ENCODE measurements around the gene CACNA2D2.

The CACNA2D2 gene

GRCh38 chr3:50450209-50450921, 53.1 kb downstream of the CACNA2D2 start:
- Histone ChIP-seq H3K9me2 (replicated peaks; ENCODE audit: low read depth, low read length) (no peaks in the 10 kb centered on the region), H3K4me3 (ENCODE audit: low read length, poor library complexity, severe bottlenecking) (no peak overlapping the region), H3K4me1 (ENCODE audit: insufficient read depth, low read length, poor library complexity, severe bottlenecking) (no peaks in the 10 kb centered on the region), H3F3A (ENCODE audit: low read depth) (no peaks in the 10 kb centered on the region), H3K9ac (ENCODE audit: low read depth, low read length, poor library complexity, severe bottlenecking) (no peak overlapping the region), H3K4me2 (ENCODE audit: low read depth, low read length, poor library complexity, severe bottlenecking) (no peak overlapping the region), H3K36me3 (ENCODE audit: insufficient read depth, low read length) (no peaks in the 10 kb centered on the region), H3K79me2 (ENCODE audit: insufficient read depth, low read length) (no peaks in the 10 kb centered on the region), H2AFZ (ENCODE audit: low read length) (no peak overlapping the region), H3K9me3 (ENCODE audit: insufficient read depth, low read depth, low read length) (no peaks in the 10 kb centered on the region), H4K20me1 (ENCODE audit: insufficient read depth, low read length, poor library complexity, severe bottlenecking) (no peaks in the 10 kb centered on the region), H3K27me3 (ENCODE audit: insufficient read depth, low read length, poor library complexity, severe bottlenecking) (no peaks in the 10 kb centered on the region)
- TF ChIP-seq CTCF (conservative IDR thresholded peaks at IDR 0.05; ENCODE audit: low read length) (no peak), EZH2phosphoT487 (IDR thresholded peaks at IDR 0.05; ENCODE audit: borderline replicate concordance) (no peak)

- Histone ChIP-seq H3F3A (ENCODE audit: low read depth) (no peaks in the 10 kb centered on the region), H3K9ac (ENCODE audit: low read depth, low read length, poor library complexity, severe bottlenecking) (no peak overlapping the region), H3K4me2 (ENCODE audit: low read depth, low read length, poor library complexity, severe bottlenecking) (no peak overlapping the region), H3K27me3 (ENCODE audit: insufficient read depth, low read length, poor library complexity, severe bottlenecking) (no peaks in the 10 kb centered on the region), H2AFZ (ENCODE audit: low read length) (no peak overlapping the region), H3K4me1 (ENCODE audit: insufficient read depth, low read length, poor library complexity, severe bottlenecking) (no peaks in the 10 kb centered on the region), H3K4me3 (ENCODE audit: low read length, poor library complexity, severe bottlenecking) (no peak overlapping the region), H3K9me2 (replicated peaks; ENCODE audit: low read depth, low read length) (no peaks in the 10 kb centered on the region), H3K79me2 (ENCODE audit: insufficient read depth, low read length) (no peaks in the 10 kb centered on the region), H4K20me1 (ENCODE audit: insufficient read depth, low read length, poor library complexity, severe bottlenecking) (no peaks in the 10 kb centered on the region), H3K36me3 (ENCODE audit: insufficient read depth, low read length) (no peaks in the 10 kb centered on the region), H3K9me3 (ENCODE audit: insufficient read depth, low read depth, low read length) (no peaks in the 10 kb centered on the region)
- TF ChIP-seq CTCF (conservative IDR thresholded peaks at IDR 0.05; ENCODE audit: low read length) (no peak), EZH2phosphoT487 (IDR thresholded peaks at IDR 0.05; ENCODE audit: borderline replicate concordance) (no peak)
Measured at GRCh38 chr3:50448752-50449539, 54.5 kb downstream of the CACNA2D2 start.

GRCh38 chr3:50447290-50447840, 56.1 kb downstream of the CACNA2D2 start:
- Histone ChIP-seq H4K20me1 (ENCODE audit: insufficient read depth, low read length, poor library complexity, severe bottlenecking) (no peaks in the 10 kb centered on the region), H3F3A (ENCODE audit: low read depth) (no peaks in the 10 kb centered on the region), H3K4me3 (ENCODE audit: low read length, poor library complexity, severe bottlenecking) (no peak overlapping the region), H3K79me2 (ENCODE audit: insufficient read depth, low read length) (no peaks in the 10 kb centered on the region), H3K9me2 (replicated peaks; ENCODE audit: low read depth, low read length) (no peaks in the 10 kb centered on the region), H3K27me3 (ENCODE audit: insufficient read depth, low read length, poor library complexity, severe bottlenecking) (no peaks in the 10 kb centered on the region), H2AFZ (ENCODE audit: low read length) (no peak overlapping the region), H3K9ac (ENCODE audit: low read depth, low read length, poor library complexity, severe bottlenecking) (no peak overlapping the region), H3K9me3 (ENCODE audit: insufficient read depth, low read depth, low read length) (no peaks in the 10 kb centered on the region), H3K36me3 (ENCODE audit: insufficient read depth, low read length) (no peaks in the 10 kb centered on the region), H3K4me2 (ENCODE audit: low read depth, low read length, poor library complexity, severe bottlenecking) (no peak overlapping the region), H3K4me1 (ENCODE audit: insufficient read depth, low read length, poor library complexity, severe bottlenecking) (no peaks in the 10 kb centered on the region)
- TF ChIP-seq EZH2phosphoT487 (IDR thresholded peaks at IDR 0.05; ENCODE audit: borderline replicate concordance) (no peak), CTCF (conservative IDR thresholded peaks at IDR 0.05; ENCODE audit: low read length) (no peak)
